ENCODE measurements around the gene P2RX1. TPM values are rescaled to one million over a fixed set of nuclear protein-coding genes. Genes with fewer than 3 reads are reported as not detected.

The P2RX1 gene
- total RNA-seq, 4 donors from 2014 or later = 0.87 to 8.6 (median 4.9) TPM

GRCh38 chr17:3875317-3875716 is 40.9 kb downstream of the P2RX1 start:
- Histone ChIP-seq H3K9me3 (no peaks in the 10 kb centered on the region), H3K27me3 (no peaks in the 10 kb centered on the region), H3K27ac (no peak overlapping the region), H3K36me3 (peaks cover 0 to 48% (median 0%) of the 10 kb centered on the region in 3 donors), H3K4me1 (no peaks in the 10 kb centered on the region), H3K4me3 (no peak overlapping the region)
- WGBS, 2 donors = 89 to 92% methylated on average over 7 of the region's 7 CpGs
- no peak for DNase-seq (ENCODE audit: low spot score in 2 of 2)
- TF ChIP-seq CTCF (IDR thresholded peaks at IDR 0.05) = no peak
- no peak for TF ChIP-seq EP300 (IDR thresholded peaks at IDR 0.05)
- no peak for TF ChIP-seq POLR2A (IDR thresholded peaks at IDR 0.05)

GRCh38 chr17:3873862-3874261 is 42.4 kb downstream of the P2RX1 start:
- Histone ChIP-seq H3K27me3 (no peaks in the 10 kb centered on the region), H3K36me3 (peaks cover 0 to 48% (median 0%) of the 10 kb centered on the region in 3 donors), H3K27ac (no peak overlapping the region), H3K4me1 (no peaks in the 10 kb centered on the region), H3K9me3 (no peaks in the 10 kb centered on the region), H3K4me3 (no peak overlapping the region)
- 95 to 96% methylated on average over 10 of the region's 10 CpGs for WGBS, 2 donors
- no peak for DNase-seq (ENCODE audit: low spot score in 2 of 2)
- TF ChIP-seq EP300 (IDR thresholded peaks at IDR 0.05) (no peak), POLR2A (IDR thresholded peaks at IDR 0.05) (no peak), CTCF (IDR thresholded peaks at IDR 0.05) (no peak)

- no peaks in the 10 kb centered on the region for H3K9me3 ChIP-seq
- DNase-seq (ENCODE audit: low spot score in 2 of 2) = no peak
Observed at GRCh38 chr17:3870871-3871306, 45.4 kb downstream of the P2RX1 start.

GRCh38 chr17:3867606-3868005 is 48.7 kb downstream of the P2RX1 start:
- DNase-seq (ENCODE audit: low spot score in 2 of 2) = no peak
- no peak overlapping the region for H3K4me3 ChIP-seq
- H3K27me3 ChIP-seq = no peaks in the 10 kb centered on the region
- H3K9me3 ChIP-seq = no peaks in the 10 kb centered on the region
- WGBS, 2 donors = 75 to 76% methylated on average over 11 of the region's 11 CpGs
- no peaks in the 10 kb centered on the region for H3K4me1 ChIP-seq
- peaks cover 0 to 16% (median 0%) of the 10 kb centered on the region in 3 donors for H3K36me3 ChIP-seq
- TF ChIP-seq CTCF (IDR thresholded peaks at IDR 0.05) (no peak), EP300 (IDR thresholded peaks at IDR 0.05) (no peak), POLR2A (IDR thresholded peaks at IDR 0.05) (no peak)
- H3K27ac ChIP-seq = no peak overlapping the region

More at GRCh38 chr17:3870871-3871306, 45.4 kb downstream of the P2RX1 start:
- no peaks in the 10 kb centered on the region for H3K27me3 ChIP-seq
- WGBS, 2 donors = 42 to 56% methylated on average over 11 of the region's 11 CpGs
- peaks cover 0 to 46% (median 0%) of the 10 kb centered on the region in 3 donors for H3K36me3 ChIP-seq
- H3K4me1 ChIP-seq = no peaks in the 10 kb centered on the region
- H3K4me3 ChIP-seq = no peak overlapping the region
- TF ChIP-seq CTCF (IDR thresholded peaks at IDR 0.05) (no peak), POLR2A (IDR thresholded peaks at IDR 0.05) (no peak), EP300 (IDR thresholded peaks at IDR 0.05) (no peak)
- no peak overlapping the region for H3K27ac ChIP-seq

GRCh38 chr17:3867106-3867505 is 49.2 kb downstream of the P2RX1 start:
- WGBS, 2 donors = 70 to 72% methylated on average over 17 of the region's 17 CpGs
- Histone ChIP-seq H3K4me3 (no peak overlapping the region), H3K27me3 (no peaks in the 10 kb centered on the region), H3K9me3 (no peaks in the 10 kb centered on the region), H3K4me1 (no peaks in the 10 kb centered on the region), H3K27ac (no peak overlapping the region), H3K36me3 (peaks cover 0 to 11% (median 0%) of the 10 kb centered on the region in 3 donors)
- TF ChIP-seq CTCF (IDR thresholded peaks at IDR 0.05) = no peak
- TF ChIP-seq POLR2A (IDR thresholded peaks at IDR 0.05) = no peak
- no peak for TF ChIP-seq EP300 (IDR thresholded peaks at IDR 0.05)
- DNase-seq (ENCODE audit: low spot score in 2 of 2) = no peak
